Mesothelial cell of epicardium (in vitro differentiated cells): Measurements from ENCODE around the gene SLC8A1. TPM values are rescaled to one million over a fixed set of nuclear protein-coding genes. Genes with fewer than 3 reads are reported as not detected.

Experiments used
- DNase-seq, 2 experiments: peaks; one replicate each; pipeline ENCODE4 v3.0.0; 2021; ENCODE audit warnings: low spot score in 2 of 2; ENCODE audit not compliant: unreplicated experiment in 2 of 2
- H3K27ac Mint-ChIP-seq: 2 replicates; pipeline ENCODE4 v1.8.0; 2021; ENCODE audit warnings: mixed read lengths
- H3K27me3 Mint-ChIP-seq: 2 replicates; pipeline ENCODE4 v1.8.0; 2021; ENCODE audit warnings: low read depth, mixed read lengths
- H3K36me3 Mint-ChIP-seq: 2 replicates; pipeline ENCODE4 v1.8.0; 2021; ENCODE audit warnings: mixed read lengths
- H3K4me1 Mint-ChIP-seq: 2 replicates; pipeline ENCODE4 v1.8.0; 2021; ENCODE audit warnings: mixed read lengths
- H3K4me3 Mint-ChIP-seq: 2 replicates; pipeline ENCODE4 v1.8.0; 2021; ENCODE audit warnings: mild to moderate bottlenecking, moderate library complexity, mixed read lengths
- H3K9me3 Mint-ChIP-seq: 2 replicates; pipeline ENCODE4 v1.8.0; 2021; ENCODE audit warnings: mixed read lengths
- CTCF ChIP-seq: fragments of 200-600 bp; sonication (generic); IDR thresholded peaks from one replicate; pipeline ENCODE4 v1.5.0; 2021; ENCODE audit warnings: antibody characterized with exemption; ENCODE audit not compliant: unreplicated experiment
- total RNA-seq: library from RNA; stranded (reverse); gene quantifications from 3 replicates; pipeline ENCODE4 v1.2.1, GENCODE V29; 2021

Gene SLC8A1
- total RNA-seq, 1 donor from 2014 or later, result 29.6 TPM

- Mint-ChIP-seq H3K9me3 (peaks cover 26% of the 10 kb centered on the region), H3K4me1 (peaks cover 30% of the 10 kb centered on the region), H3K27me3 (no peaks in the 10 kb centered on the region), H3K27ac (peak overlapping the region; percentile 41), H3K36me3 (peaks cover 22% of the 10 kb centered on the region), H3K4me3 (no peak overlapping the region)
- DNase-seq, result peak in 1 of 2 experiments; percentile 54
- TF ChIP-seq CTCF, result no peak
Measured at GRCh38 chr2:40218679-40219078, 233.2 kb downstream of the SLC8A1 start.

GRCh38 chr2:40213619-40214018, 238.3 kb downstream of the SLC8A1 start:
- Mint-ChIP-seq H3K36me3 (peaks cover 15% of the 10 kb centered on the region), H3K4me1 (peaks cover 13% of the 10 kb centered on the region), H3K9me3 (peaks cover 15% of the 10 kb centered on the region), H3K27me3 (no peaks in the 10 kb centered on the region), H3K4me3 (no peak overlapping the region), H3K27ac (no peak overlapping the region)
- no peak for TF ChIP-seq CTCF
- no peak for DNase-seq

DNA sequence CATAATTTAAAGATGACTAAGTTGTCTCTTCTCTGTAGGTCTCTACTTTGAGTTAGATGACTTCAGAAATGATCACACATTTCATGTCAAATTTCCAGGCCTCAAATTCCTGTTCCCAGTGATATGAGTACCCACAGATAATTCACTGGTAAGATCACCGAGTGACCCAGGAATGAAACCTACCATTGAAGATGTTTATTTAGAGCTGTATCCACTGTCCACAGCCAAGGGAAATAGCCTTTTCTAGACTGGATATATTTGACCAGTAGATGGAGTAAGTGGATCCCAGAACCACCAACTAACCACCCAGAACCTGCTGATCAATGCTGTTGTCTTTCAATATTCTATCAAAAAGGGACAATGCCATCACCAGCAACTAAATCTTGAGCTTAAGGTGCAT, 238.8 kb downstream of the SLC8A1 start:
- no peak overlapping the region for H3K27ac Mint-ChIP-seq
- DNase-seq, result no peak

DNA sequence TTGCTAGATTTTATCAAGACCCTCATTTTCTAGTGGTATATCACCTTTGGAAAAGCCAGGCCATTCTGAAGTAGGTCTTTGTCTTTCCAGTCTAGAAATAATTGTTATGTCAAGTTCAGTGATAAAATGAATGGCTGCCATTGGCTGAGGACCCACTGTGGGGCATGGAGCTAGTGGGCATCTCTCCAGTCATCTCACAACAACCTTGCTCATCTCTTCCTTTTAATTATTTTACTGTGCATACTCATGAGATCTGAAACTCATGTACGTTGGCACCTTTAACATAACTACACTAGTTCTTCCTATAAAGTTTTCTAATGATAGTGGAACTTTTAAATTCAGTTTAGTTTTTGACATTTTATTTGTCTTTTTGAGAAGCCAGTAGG, 240.9 kb downstream of the SLC8A1 start:
- no peak overlapping the region for H3K4me3 Mint-ChIP-seq
- no peaks in the 10 kb centered on the region for H3K9me3 Mint-ChIP-seq
- H3K4me1 Mint-ChIP-seq, result peaks cover 3% of the 10 kb centered on the region
- no peak for TF ChIP-seq CTCF
- no peaks in the 10 kb centered on the region for H3K27me3 Mint-ChIP-seq
- no peak overlapping the region for H3K27ac Mint-ChIP-seq
- no peak for DNase-seq
- H3K36me3 Mint-ChIP-seq, result no peaks in the 10 kb centered on the region

More for the DNA sequence above, 238.8 kb downstream of the SLC8A1 start:
- H3K9me3 Mint-ChIP-seq, result peaks cover 15% of the 10 kb centered on the region
- H3K4me1 Mint-ChIP-seq, result peaks cover 7% of the 10 kb centered on the region
- H3K36me3 Mint-ChIP-seq, result peaks cover 15% of the 10 kb centered on the region
- TF ChIP-seq CTCF, result no peak
- no peaks in the 10 kb centered on the region for H3K27me3 Mint-ChIP-seq
- no peak overlapping the region for H3K4me3 Mint-ChIP-seq

GRCh38 chr2:40210344-40210967, 241.4 kb downstream of the SLC8A1 start:
- DNase-seq, result no peak
- Mint-ChIP-seq H3K4me1 (peaks cover 3% of the 10 kb centered on the region), H3K36me3 (no peaks in the 10 kb centered on the region), H3K27me3 (no peaks in the 10 kb centered on the region), H3K9me3 (no peaks in the 10 kb centered on the region), H3K4me3 (no peak overlapping the region), H3K27ac (no peak overlapping the region)
- TF ChIP-seq CTCF, result no peak

- Mint-ChIP-seq H3K4me1 (peaks cover 3% of the 10 kb centered on the region), H3K36me3 (no peaks in the 10 kb centered on the region), H3K27me3 (no peaks in the 10 kb centered on the region), H3K9me3 (no peaks in the 10 kb centered on the region), H3K27ac (no peak overlapping the region), H3K4me3 (no peak overlapping the region)
- TF ChIP-seq CTCF, result no peak
- DNase-seq, result no peak
Measured at GRCh38 chr2:40209761-40210160, 242.1 kb downstream of the SLC8A1 start.
